Measurements from ENCODE around the gene PIP4P1. TPM values are rescaled to one million over a fixed set of nuclear protein-coding genes. Genes with fewer than 3 reads are reported as not detected.

Gene PIP4P1
- total RNA-seq, 2 experiments from 2014 or later = 31.1 to 35.2 TPM

- Mint-ChIP-seq H3K27ac (no peak overlapping the region), H3K36me3 (no peaks in the 10 kb centered on the region), H3K4me3 (no peak overlapping the region), H3K27me3 (no peaks in the 10 kb centered on the region), H3K4me1 (ENCODE audit: low read depth) (peaks cover 17% of the 10 kb centered on the region), H3K9me3 (no peaks in the 10 kb centered on the region)
- DNase-seq = no peak
- ChIA-PET CTCF (interaction anchor here (2.4 kb wide), 1 partner anchor 15 kb away, joined by 12 read pairs; no protein-coding TSS in a partner anchor), POLR2A (no interaction called here)
- intact Hi-C loops (cut with micrococcal nuclease) = no loop called here
These were observed 31.2 kb downstream of the PIP4P1 start for GRCh38 chr14:20429801-20430669.

GRCh38 chr14:20428802-20429201 is 32.4 kb downstream of the PIP4P1 start:
- Mint-ChIP-seq H3K4me1 (ENCODE audit: low read depth) (peaks cover 17% of the 10 kb centered on the region), H3K9me3 (no peaks in the 10 kb centered on the region), H3K4me3 (no peak overlapping the region), H3K27ac (no peak overlapping the region), H3K27me3 (no peaks in the 10 kb centered on the region), H3K36me3 (no peaks in the 10 kb centered on the region)
- ChIA-PET POLR2A (no interaction called here), CTCF (interaction anchor here (2.4 kb wide), 1 partner anchor 14 kb away, joined by 12 read pairs; no protein-coding TSS in a partner anchor)
- DNase-seq = no peak
- intact Hi-C loops (cut with micrococcal nuclease) = no loop called here

- ChIA-PET POLR2A (no interaction called here), CTCF (interaction anchor here (2.4 kb wide), 1 partner anchor 13 kb away, joined by 12 read pairs; no protein-coding TSS in a partner anchor)
- Mint-ChIP-seq H3K4me1 (ENCODE audit: low read depth) (peaks cover 17% of the 10 kb centered on the region), H3K4me3 (no peak overlapping the region), H3K36me3 (no peaks in the 10 kb centered on the region), H3K27ac (no peak overlapping the region), H3K9me3 (no peaks in the 10 kb centered on the region), H3K27me3 (no peaks in the 10 kb centered on the region)
- intact Hi-C loops (cut with micrococcal nuclease) = no loop called here
- no peak for DNase-seq
These were observed 33.2 kb downstream of the PIP4P1 start for GRCh38 chr14:20428010-20428365.

GRCh38 chr14:20427231-20428009 is 33.8 kb downstream of the PIP4P1 start:
- ChIA-PET POLR2A (no interaction called here), CTCF (no interaction called here)
- Mint-ChIP-seq H3K9me3 (no peaks in the 10 kb centered on the region), H3K27me3 (no peaks in the 10 kb centered on the region), H3K4me3 (no peak overlapping the region), H3K4me1 (ENCODE audit: low read depth) (peaks cover 17% of the 10 kb centered on the region), H3K27ac (no peak overlapping the region), H3K36me3 (no peaks in the 10 kb centered on the region)
- no peak for DNase-seq
- intact Hi-C loops (cut with micrococcal nuclease) = no loop called here

GRCh38 chr14:20424851-20425250 is 36.4 kb downstream of the PIP4P1 start:
- intact Hi-C loops (cut with micrococcal nuclease) = no loop called here

GRCh38 chr14:20422886-20423285 is 38.3 kb downstream of the PIP4P1 start:
- DNase-seq = no peak
- POLR2A ChIA-PET = interaction anchor here (0.9 kb wide), 1 partner anchor 9 kb away, joined by 3 read pairs; no protein-coding TSS in a partner anchor
- no peak overlapping the region for H3K27ac Mint-ChIP-seq
- no peaks in the 10 kb centered on the region for H3K27me3 Mint-ChIP-seq
- H3K36me3 Mint-ChIP-seq = no peaks in the 10 kb centered on the region
- H3K4me1 Mint-ChIP-seq (ENCODE audit: low read depth) = peaks cover 9% of the 10 kb centered on the region
- intact Hi-C loops (cut with micrococcal nuclease) = no loop called here
- CTCF ChIA-PET = interaction anchor here (0.7 kb wide), 1 partner anchor 8 kb away, joined by 3 read pairs; no protein-coding TSS in a partner anchor
- no peaks in the 10 kb centered on the region for H3K9me3 Mint-ChIP-seq
- H3K4me3 Mint-ChIP-seq = no peak overlapping the region

More at GRCh38 chr14:20424851-20425250, 36.4 kb downstream of the PIP4P1 start:
- Mint-ChIP-seq H3K27me3 (no peaks in the 10 kb centered on the region), H3K36me3 (no peaks in the 10 kb centered on the region), H3K4me3 (no peak overlapping the region), H3K27ac (no peak overlapping the region), H3K4me1 (ENCODE audit: low read depth) (peaks cover 17% of the 10 kb centered on the region), H3K9me3 (no peaks in the 10 kb centered on the region)
- no peak for DNase-seq
- ChIA-PET CTCF (interaction anchor here (2.8 kb wide), 1 partner anchor 9 kb away, joined by 10 read pairs; no protein-coding TSS in a partner anchor), POLR2A (no interaction called here)

GRCh38 chr14:20421267-20421666 is 40.0 kb downstream of the PIP4P1 start:
- DNase-seq = no peak
- Mint-ChIP-seq H3K4me3 (no peak overlapping the region), H3K36me3 (no peaks in the 10 kb centered on the region), H3K9me3 (no peaks in the 10 kb centered on the region), H3K27ac (no peak overlapping the region), H3K4me1 (ENCODE audit: low read depth) (peaks cover 4% of the 10 kb centered on the region), H3K27me3 (no peaks in the 10 kb centered on the region)
- POLR2A ChIA-PET = no interaction called here
- CTCF ChIA-PET = interaction anchor here (0.8 kb wide), 1 partner anchor 93 kb away, joined by 3 read pairs; no protein-coding TSS in a partner anchor
- intact Hi-C loops (cut with micrococcal nuclease) = no loop called here

- no peaks in the 10 kb centered on the region for H3K9me3 Mint-ChIP-seq
- intact Hi-C loops (cut with micrococcal nuclease) = no loop called here
- H3K27ac Mint-ChIP-seq = no peak overlapping the region
- no peak for DNase-seq
- H3K27me3 Mint-ChIP-seq = no peaks in the 10 kb centered on the region
- ChIA-PET POLR2A (interaction anchor here (0.7 kb wide), 2 partner anchors 51 to 554 kb away, joined by 3 to 5 read pairs; no protein-coding TSS in a partner anchor), CTCF (no interaction called here)
- H3K4me1 Mint-ChIP-seq (ENCODE audit: low read depth) = peaks cover 11% of the 10 kb centered on the region
- H3K4me3 Mint-ChIP-seq = no peak overlapping the region
- no peaks in the 10 kb centered on the region for H3K36me3 Mint-ChIP-seq
These were observed 41.8 kb downstream of the PIP4P1 start for GRCh38 chr14:20419419-20419818.

- ChIA-PET POLR2A (no interaction called here), CTCF (no interaction called here)
These were observed 42.7 kb downstream of the PIP4P1 start for GRCh38 chr14:20418501-20418909.

GRCh38 chr14:20417250-20418186 is 43.7 kb downstream of the PIP4P1 start:
- Mint-ChIP-seq H3K27me3 (no peaks in the 10 kb centered on the region), H3K36me3 (no peaks in the 10 kb centered on the region), H3K4me3 (no peak overlapping the region), H3K9me3 (no peaks in the 10 kb centered on the region), H3K4me1 (ENCODE audit: low read depth) (peaks cover 17% of the 10 kb centered on the region), H3K27ac (no peak overlapping the region)
- ChIA-PET POLR2A (interaction anchor here (0.6 to 0.8 kb wide), 3 partner anchors 38 to 1060 kb away, joined by 3 to 7 read pairs (median 3); partner anchors contain the start of genes APEX1 and OSGEP), CTCF (interaction anchor here (0.7 to 1.0 kb wide), 3 partner anchors 52 to 337 kb away, joined by 3 to 4 read pairs (median 4); partner anchors contain the start of gene PNP)
- intact Hi-C loops (cut with micrococcal nuclease) = no loop called here
- DNase-seq = no peak

More at GRCh38 chr14:20418501-20418909, 42.7 kb downstream of the PIP4P1 start:
- Mint-ChIP-seq H3K36me3 (no peaks in the 10 kb centered on the region), H3K9me3 (no peaks in the 10 kb centered on the region), H3K4me1 (ENCODE audit: low read depth) (peaks cover 17% of the 10 kb centered on the region), H3K4me3 (no peak overlapping the region), H3K27ac (no peak overlapping the region), H3K27me3 (no peaks in the 10 kb centered on the region)
- no peak for DNase-seq
- intact Hi-C loops (cut with micrococcal nuclease) = no loop called here

- no peaks in the 10 kb centered on the region for H3K27me3 Mint-ChIP-seq
- H3K4me3 Mint-ChIP-seq = no peak overlapping the region
- ChIA-PET POLR2A (interaction anchor here (0.8 to 1.7 kb wide), 3 partner anchors 39 to 73 kb away, joined by 6 to 7 read pairs (median 7); partner anchors contain the start of genes APEX1, OSGEP, PARP2 and PNP), CTCF (interaction anchor here (0.7 to 2.4 kb wide), 32 partner anchors 9 to 194 kb away, joined by 3 to 29 read pairs (median 5); partner anchors contain the start of genes APEX1, KLHL33, OSGEP and PARP2)
- no peaks in the 10 kb centered on the region for H3K9me3 Mint-ChIP-seq
- intact Hi-C loops (cut with micrococcal nuclease) = no loop called here
- H3K36me3 Mint-ChIP-seq = peaks cover under 1% of the 10 kb centered on the region
- no peak for DNase-seq
- no peak overlapping the region for H3K27ac Mint-ChIP-seq
- peaks cover 26% of the 10 kb centered on the region for H3K4me1 Mint-ChIP-seq (ENCODE audit: low read depth)
These were observed 45.0 kb downstream of the PIP4P1 start for GRCh38 chr14:20416223-20416622.
